ENCODE measurements around the gene POU3F3.

DNA sequence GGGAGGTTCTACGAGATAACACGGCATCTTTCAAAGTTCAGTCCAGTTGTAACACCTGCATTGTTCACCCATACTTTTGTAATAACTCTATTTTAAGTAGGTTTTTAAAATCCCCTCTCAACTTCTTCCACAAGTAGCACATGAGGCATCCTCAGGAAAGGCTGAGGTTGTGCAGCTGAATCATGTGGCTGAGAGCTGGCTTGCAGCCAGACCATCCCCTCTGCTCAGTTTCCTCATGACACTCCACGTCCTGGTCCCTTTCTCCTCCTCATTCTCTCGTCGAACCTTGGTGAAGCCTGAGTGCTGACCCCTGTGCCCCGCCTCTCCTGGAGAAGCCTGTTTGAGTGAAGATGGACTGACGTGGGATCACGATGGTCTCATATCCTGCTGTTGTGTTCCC lies 42.5 kb downstream of the POU3F3 start:
- no peak for TF ChIP-seq LEF1 (IDR thresholded peaks at IDR 0.05; ENCODE audit: borderline replicate concordance)
- TF ChIP-seq NFRKB (IDR thresholded peaks at IDR 0.05) = no peak
- TF ChIP-seq BHLHE40 (IDR thresholded peaks at IDR 0.05; ENCODE audit: borderline replicate concordance) = no peak
- no peak for TF ChIP-seq SUZ12 (IDR thresholded peaks at IDR 0.05)
- TF ChIP-seq FOXA1 (IDR thresholded peaks at IDR 0.05) = no peak
- no peak for TF ChIP-seq SP1 (IDR thresholded peaks at IDR 0.05)
- no peak for TF ChIP-seq ARNT (IDR thresholded peaks at IDR 0.05)
- TF ChIP-seq FOXM1 (IDR thresholded peaks at IDR 0.05; ENCODE audit: borderline replicate concordance) = no peak
- TF ChIP-seq, protein P1, sequence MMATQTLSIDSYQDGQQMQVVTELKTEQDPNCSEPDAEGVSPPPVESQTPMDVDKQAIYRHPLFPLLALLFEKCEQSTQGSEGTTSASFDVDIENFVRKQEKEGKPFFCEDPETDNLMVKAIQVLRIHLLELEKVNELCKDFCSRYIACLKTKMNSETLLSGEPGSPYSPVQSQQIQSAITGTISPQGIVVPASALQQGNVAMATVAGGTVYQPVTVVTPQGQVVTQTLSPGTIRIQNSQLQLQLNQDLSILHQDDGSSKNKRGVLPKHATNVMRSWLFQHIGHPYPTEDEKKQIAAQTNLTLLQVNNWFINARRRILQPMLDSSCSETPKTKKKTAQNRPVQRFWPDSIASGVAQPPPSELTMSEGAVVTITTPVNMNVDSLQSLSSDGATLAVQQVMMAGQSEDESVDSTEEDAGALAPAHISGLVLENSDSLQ (IDR thresholded peaks at IDR 0.05) = no peak
- TF ChIP-seq TARDBP (IDR thresholded peaks at IDR 0.05) = no peak

All from HEK293T (cell line).